Measurements from ENCODE around the gene CYP21A2.
"Not testable (repeated sequence)": the region's sequence is repeated elsewhere in the genome, so short reads cannot be mapped to it uniquely, and the experiment has no call there.

CYP21A2 gene

DNA sequence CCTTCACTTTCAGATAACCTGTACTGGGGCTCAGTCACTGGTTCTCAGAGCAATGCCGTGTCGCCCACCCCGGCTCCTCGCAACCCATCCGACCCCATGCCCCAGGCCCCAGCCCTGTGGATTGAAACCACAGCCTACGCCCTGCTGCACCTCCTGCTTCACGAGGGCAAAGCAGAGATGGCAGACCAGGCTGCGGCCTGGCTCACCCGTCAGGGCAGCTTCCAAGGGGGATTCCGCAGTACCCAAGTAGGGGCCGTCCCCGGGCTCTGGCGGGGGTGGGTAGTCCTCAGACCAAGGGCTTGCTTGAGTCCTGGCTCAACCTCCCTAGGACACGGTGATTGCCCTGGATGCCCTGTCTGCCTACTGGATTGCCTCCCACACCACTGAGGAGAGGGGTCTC is 8.7 kb upstream of the CYP21A2 start:
- DNase-seq (ENCODE audit: low read depth in 2 of 2): not testable (repeated sequence)

DNA sequence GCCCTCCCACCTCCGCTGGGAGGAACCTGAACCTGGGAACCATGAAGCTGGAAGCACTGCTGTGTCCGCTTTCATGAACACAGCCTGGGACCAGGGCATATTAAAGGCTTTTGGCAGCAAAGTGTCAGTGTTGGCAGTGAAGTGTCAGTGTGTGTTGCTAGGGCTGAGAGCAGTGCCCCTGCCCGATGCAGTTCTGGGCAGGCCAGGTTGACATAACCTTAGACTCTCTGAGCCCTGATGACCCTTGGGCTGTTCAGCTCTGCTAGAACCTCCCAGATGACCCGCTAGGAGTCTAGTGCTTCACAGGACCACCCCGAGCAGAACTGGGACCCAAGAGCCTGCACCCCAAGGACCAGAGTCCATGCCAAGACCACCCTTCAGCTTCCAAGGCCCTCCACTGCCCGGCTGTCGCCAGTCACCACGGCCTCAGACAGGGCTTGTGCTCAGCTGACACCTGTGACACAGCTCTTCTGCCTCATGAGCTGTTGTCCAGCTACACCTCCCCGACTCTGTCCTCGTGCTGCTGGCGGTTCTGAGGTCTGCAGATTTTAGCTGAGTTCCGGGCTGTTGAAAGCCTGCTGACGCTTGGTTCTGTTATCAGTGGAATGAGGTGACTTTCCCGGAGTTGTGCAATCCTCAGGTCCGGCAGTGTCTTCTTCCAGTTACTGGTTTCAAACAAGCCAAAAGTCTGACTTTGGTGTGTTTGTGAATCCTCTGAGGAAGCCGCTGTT is 2.8 kb upstream of the CYP21A2 start:
- not testable (repeated sequence) for DNase-seq (ENCODE audit: low read depth in 2 of 2)

DNA sequence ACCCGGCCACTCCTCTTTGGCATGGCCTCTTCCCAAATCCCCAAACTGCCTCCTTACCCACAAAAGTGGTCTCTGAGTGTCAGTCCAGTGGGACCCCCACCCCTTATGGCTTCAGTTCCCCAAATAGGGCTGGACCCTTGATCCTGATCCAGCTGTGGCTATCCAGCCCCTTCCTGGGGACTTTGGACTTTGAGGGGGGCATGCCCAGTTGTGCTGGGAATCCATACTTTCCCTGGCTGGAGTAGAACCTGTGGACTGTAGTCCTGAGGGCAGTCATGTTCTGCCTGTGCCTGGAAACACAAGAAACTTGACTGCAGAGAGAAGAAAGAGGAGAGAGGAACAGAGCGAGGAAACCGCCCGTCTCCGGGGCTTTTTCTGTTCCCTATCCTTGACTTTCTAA is 1.1 kb upstream of the CYP21A2 start:
- DNase-seq (ENCODE audit: low read depth in 2 of 2): not testable (repeated sequence)

DNA sequence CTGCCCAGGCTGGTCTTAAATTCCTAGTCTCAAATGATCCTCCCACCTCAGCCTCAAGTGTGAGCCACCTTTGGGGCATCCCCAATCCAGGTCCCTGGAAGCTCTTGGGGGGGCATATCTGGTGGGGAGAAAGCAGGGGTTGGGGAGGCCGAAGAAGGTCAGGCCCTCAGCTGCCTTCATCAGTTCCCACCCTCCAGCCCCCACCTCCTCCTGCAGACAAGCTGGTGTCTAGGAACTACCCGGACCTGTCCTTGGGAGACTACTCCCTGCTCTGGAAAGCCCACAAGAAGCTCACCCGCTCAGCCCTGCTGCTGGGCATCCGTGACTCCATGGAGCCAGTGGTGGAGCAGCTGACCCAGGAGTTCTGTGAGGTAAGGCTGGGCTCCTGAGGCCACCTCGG is 663 bp downstream of the CYP21A2 start:
- not testable (repeated sequence) for DNase-seq (ENCODE audit: low read depth in 2 of 2)

DNA sequence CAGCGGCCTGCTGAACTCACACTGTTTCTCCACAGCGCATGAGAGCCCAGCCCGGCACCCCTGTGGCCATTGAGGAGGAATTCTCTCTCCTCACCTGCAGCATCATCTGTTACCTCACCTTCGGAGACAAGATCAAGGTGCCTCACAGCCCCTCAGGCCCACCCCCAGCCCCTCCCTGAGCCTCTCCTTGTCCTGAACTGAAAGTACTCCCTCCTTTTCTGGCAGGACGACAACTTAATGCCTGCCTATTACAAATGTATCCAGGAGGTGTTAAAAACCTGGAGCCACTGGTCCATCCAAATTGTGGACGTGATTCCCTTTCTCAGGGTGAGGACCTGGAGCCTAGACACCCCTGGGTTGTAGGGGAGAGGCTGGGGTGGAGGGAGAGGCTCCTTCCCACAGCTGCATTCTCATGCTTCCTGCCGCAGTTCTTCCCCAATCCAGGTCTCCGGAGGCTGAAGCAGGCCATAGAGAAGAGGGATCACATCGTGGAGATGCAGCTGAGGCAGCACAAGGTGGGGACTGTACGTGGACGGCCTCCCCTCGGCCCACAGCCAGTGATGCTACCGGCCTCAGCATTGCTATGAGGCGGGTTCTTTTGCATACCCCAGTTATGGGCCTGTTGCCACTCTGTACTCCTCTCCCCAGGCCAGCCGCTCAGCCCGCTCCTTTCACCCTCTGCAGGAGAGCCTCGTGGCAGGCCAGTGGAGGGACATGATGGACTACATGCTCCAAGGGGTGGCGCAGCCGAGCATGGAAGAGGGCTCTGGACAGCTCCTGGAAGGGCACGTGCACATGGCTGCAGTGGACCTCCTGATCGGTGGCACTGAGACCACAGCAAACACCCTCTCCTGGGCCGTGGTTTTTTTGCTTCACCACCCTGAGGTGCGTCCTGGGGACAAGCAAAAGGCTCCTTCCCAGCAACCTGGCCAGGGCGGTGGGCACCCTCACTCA is 1.4 kb downstream of the CYP21A2 start:
- not testable (repeated sequence) for DNase-seq (ENCODE audit: low read depth in 2 of 2)

DNA sequence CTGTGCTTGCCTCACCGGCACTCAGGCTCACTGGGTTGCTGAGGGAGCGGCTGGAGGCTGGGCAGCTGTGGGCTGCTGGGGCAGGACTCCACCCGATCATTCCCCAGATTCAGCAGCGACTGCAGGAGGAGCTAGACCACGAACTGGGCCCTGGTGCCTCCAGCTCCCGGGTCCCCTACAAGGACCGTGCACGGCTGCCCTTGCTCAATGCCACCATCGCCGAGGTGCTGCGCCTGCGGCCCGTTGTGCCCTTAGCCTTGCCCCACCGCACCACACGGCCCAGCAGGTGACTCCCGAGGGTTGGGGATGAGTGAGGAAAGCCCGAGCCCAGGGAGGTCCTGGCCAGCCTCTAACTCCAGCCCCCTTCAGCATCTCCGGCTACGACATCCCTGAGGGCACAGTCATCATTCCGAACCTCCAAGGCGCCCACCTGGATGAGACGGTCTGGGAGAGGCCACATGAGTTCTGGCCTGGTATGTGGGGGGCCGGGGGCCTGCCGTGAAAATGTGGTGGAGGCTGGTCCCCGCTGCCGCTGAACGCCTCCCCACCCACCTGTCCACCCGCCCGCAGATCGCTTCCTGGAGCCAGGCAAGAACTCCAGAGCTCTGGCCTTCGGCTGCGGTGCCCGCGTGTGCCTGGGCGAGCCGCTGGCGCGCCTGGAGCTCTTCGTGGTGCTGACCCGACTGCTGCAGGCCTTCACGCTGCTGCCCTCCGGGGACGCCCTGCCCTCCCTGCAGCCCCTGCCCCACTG is 2.3 kb downstream of the CYP21A2 start:
- DNase-seq (ENCODE audit: low read depth in 2 of 2): not testable (repeated sequence)

DNA sequence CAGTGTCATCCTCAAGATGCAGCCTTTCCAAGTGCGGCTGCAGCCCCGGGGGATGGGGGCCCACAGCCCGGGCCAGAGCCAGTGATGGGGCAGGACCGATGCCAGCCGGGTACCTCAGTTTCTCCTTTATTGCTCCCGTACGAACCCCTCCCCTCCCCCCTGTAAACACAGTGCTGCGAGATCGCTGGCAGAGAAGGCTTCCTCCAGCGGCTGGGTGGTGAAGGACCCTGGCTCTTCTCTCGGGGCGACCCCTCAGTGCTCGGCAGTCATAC is 2.8 kb downstream of the CYP21A2 start:
- DNase-seq (ENCODE audit: low read depth in 2 of 2): not testable (repeated sequence)

DNA sequence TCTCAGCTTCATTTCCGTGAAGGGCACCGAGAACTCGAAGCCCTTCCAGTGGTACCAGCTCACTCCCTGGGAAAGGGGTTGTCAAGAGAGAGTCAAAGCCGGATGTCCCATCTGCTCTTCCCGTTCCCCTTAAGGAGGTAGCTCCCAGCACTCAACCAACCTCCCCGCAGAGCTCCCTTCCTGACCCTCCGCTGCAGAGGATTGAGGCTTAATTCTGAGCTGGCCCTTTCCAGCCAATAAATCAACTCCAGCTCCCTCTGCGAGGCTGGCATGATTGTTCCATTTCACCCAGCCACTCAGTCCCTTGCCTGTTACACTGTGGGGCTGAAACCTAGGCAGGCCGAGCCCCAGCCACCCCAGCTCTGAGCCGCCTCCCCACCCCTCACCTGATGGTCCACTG is 3.2 kb downstream of the CYP21A2 start:
- not testable (repeated sequence) for DNase-seq (ENCODE audit: low read depth in 2 of 2)

DNA sequence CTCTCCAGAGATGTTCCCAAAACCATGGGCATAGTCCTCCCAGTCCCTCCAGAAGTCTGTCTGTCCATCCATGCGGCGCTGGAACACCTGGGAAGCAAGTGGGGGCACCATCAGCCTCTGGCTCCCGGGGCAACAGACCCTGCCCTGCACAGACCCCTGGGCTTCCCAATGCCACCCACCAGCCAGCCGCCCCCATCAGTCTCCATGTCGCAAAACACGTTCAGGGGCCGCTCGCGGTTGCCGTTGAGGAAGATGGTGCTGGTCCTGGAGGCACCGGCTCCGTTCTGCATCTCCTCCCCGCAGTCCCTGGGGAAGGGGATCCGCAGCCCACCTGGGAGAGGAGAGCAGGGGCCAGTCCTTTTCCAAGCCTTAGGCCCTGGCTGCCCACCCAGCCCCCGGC is 4.1 kb downstream of the CYP21A2 start:
- not testable (repeated sequence) for DNase-seq (ENCODE audit: low read depth in 2 of 2)

DNA sequence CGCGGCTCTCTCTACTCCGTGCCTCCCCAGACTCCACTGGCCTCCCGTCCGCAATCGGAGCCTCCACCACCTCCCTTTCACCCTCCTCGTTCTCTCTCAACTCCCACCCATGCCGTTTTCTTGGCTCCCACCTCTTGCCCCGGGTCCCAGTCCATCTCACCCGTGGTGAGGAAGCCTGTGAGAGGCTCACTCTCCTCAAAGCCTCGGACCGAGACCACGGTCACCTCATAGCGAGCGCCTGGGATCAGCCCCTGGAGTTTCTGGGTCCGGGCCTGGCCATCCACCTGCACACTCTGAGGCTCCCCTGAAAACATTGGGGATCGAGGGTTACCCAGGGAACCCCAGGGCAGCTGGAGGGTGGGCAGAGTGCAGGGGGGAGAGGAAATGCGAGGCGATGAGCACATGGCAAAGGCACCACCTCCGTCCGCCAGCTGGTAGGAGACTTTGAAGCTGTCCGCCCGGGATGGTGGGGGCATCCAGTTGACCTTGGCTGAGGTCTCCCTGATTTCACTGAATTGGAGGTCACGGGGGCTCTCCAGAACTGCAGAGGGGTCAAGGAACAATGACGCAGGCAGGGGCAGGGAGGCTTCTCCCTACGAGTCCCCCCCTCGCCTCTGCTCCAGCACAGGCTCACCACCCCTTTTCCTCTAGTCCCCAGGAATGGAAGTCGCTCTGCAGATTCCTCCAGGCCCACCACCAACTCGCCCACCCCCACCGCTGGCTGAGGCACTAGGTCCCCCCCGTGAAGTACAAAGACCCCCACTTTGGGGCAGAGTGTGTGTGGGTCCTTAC is 5.6 kb downstream of the CYP21A2 start:
- DNase-seq (ENCODE audit: low read depth in 2 of 2): not testable (repeated sequence)

DNA sequence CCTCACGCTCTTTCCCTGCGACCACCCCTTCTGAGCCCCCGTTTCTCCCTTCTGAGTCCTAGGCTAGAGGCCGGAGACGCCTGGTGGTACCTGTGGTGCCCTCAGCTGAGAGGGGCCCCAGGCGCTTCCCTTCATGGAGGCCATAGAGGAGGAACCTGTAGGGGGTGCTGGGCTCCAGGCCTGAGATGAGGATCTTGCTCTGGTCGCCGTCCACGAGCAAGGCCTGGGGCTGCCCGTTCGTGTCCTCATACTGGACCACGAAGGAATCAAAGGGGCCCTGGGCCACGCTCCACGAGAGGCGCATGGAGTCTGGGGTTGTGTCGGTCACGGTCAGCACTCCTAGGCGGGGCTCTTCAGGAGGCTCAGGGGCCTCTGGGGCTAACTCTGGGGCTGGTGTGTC is 6.7 kb downstream of the CYP21A2 start:
- not testable (repeated sequence) for DNase-seq (ENCODE audit: low read depth in 2 of 2)

DNA sequence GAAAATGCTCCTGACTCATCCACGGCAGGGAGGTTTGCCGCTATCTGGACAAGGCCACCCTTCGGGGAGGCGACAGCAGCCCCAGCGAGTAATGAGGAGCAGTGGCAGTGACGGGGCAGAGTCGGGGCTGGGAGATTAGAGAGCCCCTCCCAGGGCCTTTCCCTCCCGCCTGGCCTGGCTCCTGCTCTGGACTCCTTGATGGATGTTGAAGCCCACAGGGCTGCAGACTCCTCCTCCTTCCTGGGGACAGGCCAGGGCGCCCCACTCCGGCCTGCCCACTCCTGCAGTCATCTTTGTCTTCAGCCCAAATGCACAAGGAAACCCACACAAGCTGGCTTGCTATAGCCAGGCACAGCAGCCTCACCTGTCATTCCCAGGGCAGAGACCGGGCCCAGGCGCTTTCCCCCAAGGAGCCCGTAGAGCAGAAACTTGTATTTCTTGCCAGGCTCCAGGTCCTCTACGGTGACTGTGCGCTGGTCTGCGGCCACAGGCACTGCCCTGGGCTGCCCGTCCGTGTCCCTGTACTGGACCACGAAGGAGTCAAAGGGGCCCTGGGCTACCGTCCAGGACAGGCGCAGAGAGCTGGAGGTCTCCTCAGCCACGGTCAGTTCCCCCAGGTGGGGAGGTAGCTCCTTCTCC is 7.7 kb downstream of the CYP21A2 start:
- DNase-seq (ENCODE audit: low read depth in 2 of 2): no peak

DNA sequence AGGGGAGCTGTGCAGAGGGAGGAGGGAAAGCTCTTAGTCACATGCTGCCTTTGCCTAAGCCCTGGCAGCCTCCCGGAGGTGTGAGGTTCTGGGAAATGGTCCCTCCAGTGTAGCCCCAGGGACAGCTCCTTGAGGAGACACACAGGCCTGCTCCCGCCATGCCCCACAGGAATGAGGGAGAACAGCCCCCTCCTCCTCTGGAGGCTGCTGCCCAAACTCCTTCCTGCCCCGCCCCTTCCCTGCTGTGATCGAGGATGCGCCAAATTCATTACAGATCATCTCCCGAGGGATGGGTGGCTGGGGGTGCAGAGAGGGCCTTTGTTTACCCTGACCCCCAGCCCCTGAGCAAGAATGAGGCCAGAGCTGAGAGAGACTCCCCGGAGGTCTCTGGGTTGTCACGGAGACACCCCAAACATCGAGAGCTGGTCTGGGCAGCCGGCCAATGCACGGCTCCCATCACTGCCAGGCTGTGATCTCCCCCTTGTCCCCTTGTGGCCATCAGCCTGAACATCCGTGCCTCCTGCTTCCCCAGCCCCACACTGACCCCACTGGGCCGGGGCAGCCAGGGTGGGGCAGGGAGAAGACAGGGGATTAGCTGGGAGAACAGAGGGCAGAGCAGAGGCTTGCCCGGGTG is 8.4 kb downstream of the CYP21A2 start:
- DNase-seq (ENCODE audit: low read depth in 2 of 2): no peak

DNA sequence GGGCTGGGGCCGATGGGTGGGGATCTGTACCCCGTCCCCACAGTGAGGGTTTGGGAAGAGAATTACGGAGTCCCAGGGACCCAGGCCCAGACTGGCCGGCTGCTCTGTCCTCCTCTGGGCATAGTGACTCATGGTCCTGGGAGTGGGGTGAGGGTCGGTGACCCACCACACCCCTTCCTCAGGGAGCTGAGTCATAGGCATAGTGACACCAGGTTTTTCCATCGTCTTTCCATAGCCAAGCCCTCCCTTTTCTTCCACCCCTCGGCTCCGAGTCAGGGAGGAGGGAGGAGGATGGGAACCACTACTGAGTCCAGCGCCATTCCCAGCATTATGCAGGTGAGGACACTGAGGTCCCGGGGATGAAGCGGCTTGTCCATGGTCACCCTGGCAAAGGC is 8.9 kb downstream of the CYP21A2 start:
- DNase-seq (ENCODE audit: low read depth in 2 of 2): no peak

DNA sequence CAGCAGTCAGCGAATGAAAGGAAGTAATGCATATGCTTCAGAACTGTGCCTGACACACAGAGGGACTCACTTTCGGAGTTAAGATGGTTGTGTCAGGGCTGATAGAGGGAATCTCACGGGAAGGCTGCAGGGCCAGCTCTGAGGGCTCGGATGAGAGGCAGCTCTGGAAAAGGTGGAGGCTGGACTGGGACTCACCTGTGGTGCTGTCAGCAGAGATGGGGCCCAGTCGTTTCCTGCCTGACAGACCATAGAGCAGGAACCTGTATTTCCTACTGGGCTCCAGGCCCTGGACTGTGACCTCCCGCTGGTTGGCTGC is 9.3 kb downstream of the CYP21A2 start:
- DNase-seq (ENCODE audit: low read depth in 2 of 2): no peak

DNA sequence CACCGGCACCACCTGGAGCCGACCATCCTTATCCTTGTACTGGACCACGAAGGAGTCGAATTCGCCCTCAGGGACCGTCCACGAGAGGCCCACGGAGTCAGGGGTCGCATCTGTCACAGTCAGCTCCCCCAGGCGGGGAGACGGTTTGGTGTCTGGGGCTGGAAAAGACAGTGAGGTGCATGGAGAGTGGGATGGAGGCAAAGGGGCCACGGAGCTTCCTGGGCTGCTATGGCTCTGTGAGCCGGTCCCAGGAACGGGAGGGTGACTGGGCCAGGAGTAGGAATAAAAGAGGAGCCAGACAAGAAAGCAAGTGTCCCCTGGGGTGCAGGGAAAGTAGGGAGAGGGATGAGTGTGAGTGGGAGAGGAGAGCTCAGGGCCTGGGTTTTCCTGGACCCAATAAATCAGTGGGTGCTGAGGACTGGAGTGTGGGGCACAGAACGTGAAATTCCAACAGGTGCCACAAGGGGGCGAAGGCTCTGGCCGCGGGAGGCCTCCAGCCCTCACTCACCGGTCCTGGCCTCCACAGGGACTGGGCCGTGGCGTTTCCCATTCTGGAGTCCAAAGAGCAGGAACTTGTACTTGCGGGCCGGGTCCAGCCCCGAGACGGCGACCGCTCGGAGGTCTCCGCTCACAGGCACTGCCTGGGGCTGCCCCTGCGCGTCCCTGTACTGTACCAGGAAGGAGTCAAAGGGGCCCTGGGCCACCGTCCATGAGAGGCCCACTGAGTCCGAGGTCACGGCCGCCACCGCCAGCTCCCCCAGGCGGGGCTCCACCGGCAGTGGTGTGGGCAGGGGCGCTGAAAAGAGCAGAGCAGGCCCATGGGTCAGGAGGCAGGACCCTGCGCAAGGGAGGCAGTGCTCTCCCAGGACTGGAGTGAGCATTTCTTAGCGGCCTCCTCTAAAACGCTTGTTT is 9.9 kb downstream of the CYP21A2 start:
- peak; percentile 50 to 65 for DNase-seq (ENCODE audit: low read depth in 2 of 2)

DNA sequence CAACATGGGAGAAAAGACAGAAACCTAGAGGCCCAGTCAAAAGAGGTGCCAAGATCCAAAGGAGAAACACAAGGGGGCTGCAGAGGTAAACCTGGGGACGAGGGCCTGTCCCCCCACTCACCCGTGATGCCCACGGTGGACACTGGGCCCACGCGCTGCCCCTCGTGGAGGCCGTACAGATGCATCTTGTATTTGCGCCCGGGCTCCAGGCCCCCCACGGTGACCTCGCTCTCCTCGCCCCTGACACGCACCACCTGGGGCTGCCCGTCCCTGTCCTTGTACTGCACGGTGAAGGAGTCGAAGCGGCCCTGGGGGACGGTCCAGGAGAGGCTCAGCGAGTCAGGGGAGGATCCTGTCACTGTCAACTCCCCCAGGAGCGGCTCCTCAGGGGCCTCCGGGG is 10.9 kb downstream of the CYP21A2 start:
- DNase-seq (ENCODE audit: low read depth in 2 of 2): not testable (repeated sequence)

DNA sequence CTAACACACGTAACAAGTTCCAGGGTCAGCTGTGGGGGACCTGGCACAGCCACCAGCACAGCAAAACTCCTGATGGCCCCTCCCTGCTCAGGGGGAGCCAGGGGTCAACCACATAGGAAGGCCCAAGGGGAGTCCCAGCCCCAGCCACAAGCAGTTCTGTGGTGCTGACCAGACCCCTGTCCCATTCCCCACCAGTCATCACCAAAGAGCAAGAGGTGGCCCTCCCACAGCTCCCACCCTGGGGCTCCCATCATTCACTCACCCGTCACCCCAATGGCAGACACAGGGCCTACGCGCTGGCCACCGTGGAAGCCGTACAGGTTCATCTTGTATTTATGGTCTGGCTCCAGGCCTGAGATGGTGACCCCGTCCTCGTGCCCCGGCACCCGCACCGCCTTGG is 11.5 kb downstream of the CYP21A2 start:
- DNase-seq (ENCODE audit: low read depth in 2 of 2): not testable (repeated sequence)

DNA sequence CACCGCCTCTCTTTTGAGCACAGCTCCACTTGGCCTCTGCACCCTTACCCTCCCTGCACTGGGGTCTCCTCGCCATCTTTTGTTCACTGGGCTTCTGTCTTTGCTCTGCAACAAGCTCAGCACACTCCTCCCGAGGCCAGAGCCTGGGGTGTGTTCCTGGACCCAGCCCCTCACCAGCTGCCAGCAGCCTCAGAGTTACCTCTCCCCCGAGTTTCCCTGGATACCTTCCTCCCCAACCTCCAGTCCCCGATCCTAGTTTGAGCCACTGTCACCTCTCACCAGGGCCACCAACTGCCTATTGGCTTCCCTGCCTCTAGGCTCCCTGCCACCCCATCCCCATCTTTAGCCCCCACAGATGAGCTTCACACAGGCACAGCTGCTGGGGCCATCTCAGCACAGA is 12.3 kb downstream of the CYP21A2 start:
- no peak for DNase-seq (ENCODE audit: low read depth in 2 of 2)

DNA sequence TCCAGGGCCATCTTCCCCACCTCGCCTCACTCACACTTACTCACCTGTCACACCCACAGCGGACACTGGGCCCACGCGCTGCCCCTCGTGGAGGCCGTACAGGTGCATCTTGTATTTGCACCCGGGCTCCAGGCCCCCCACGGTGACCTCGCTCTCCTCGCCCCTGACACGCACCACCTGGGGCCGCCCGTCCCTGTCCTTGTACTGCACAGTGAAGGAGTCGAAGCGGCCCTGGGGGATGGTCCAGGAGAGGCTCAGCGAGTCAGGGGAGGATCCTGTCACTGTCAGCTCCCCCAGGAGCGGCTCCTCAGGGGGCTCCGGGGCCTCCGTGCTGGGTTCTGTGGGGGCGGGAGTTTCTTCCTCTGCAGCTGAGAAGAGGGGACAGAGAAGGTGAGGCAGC is 14.4 kb downstream of the CYP21A2 start:
- DNase-seq (ENCODE audit: low read depth in 2 of 2): not testable (repeated sequence)
